IPS-20b (cell line): ENCODE results near the gene CCDC167.
A peak's percentile ranks its signal among the peaks of the same experiment; 100 is the strongest.

Source experiments
- H3K27ac ChIP-seq: one replicate; pipeline ENCODE4 v1.5.1; 2013; ENCODE audit warnings: low read length
- H3K27me3 ChIP-seq: 2 replicates; pipeline ENCODE4 v1.6.1; 2013; ENCODE audit warnings: mild to moderate bottlenecking, low read length, inconsistent platforms; ENCODE audit not compliant: insufficient read depth
- H3K36me3 ChIP-seq: 2 replicates; pipeline ENCODE4 v1.6.1; 2013; ENCODE audit warnings: low read depth, mild to moderate bottlenecking, inconsistent platforms, low read length, moderate library complexity; ENCODE audit not compliant: insufficient read depth
- H3K4me1 ChIP-seq: 2 replicates; pipeline ENCODE4 v1.6.1; 2013; ENCODE audit warnings: mild to moderate bottlenecking, control low read depth, inconsistent platforms, low read length, moderate library complexity; ENCODE audit not compliant: insufficient read depth
- H3K4me3 ChIP-seq: 2 replicates; pipeline ENCODE4 v1.5.1; 2013; ENCODE audit warnings: mild to moderate bottlenecking, low read length, inconsistent platforms
- H3K9ac ChIP-seq: 2 replicates; pipeline ENCODE4 v1.6.1; 2013; ENCODE audit warnings: low read depth, mild to moderate bottlenecking, inconsistent platforms, low read length, moderate library complexity
- H3K9me3 ChIP-seq: 2 replicates; pipeline ENCODE4 v1.6.1; 2013; ENCODE audit warnings: mild to moderate bottlenecking, low read depth, low read length, inconsistent platforms; ENCODE audit not compliant: insufficient read depth

Gene CCDC167

GRCh38 chr6:37477656-37478435 is 21.8 kb downstream of the CCDC167 start:
- Histone ChIP-seq H3K4me3 (no peak overlapping the region), H3K27me3 (no peaks in the 10 kb centered on the region), H3K4me1 (peaks cover 12% of the 10 kb centered on the region; the same call in 1 of the 2 replicates), H3K9me3 (no peaks in the 10 kb centered on the region), H3K9ac (no peak overlapping the region), H3K27ac (no peak overlapping the region), H3K36me3 (peaks cover 83% of the 10 kb centered on the region)

DNA sequence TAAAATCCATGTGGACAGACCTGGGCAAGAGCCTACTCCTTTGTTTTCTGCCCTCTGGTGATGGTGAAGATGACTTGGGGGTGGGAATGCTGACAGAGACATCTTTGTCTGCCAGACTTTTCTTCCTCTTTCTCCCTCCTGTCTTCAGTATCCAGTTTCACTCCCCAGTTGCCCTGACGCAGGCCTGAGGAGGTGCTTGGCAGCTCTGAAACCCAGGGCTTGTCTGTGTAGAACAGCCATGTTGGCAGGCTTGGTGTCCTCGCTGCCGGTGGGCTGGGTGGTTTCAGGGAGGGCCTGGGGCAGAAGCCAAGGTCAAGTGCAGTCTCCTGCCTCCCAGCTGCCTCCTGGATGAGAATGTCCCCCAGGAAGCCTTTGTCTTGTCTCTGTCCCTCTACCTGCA is 22.5 kb downstream of the CCDC167 start:
- no peaks in the 10 kb centered on the region for H3K9me3 ChIP-seq
- H3K4me3 ChIP-seq, result no peak overlapping the region
- peaks cover 83% of the 10 kb centered on the region for H3K36me3 ChIP-seq
- H3K27me3 ChIP-seq, result no peaks in the 10 kb centered on the region
- H3K4me1 ChIP-seq, result peaks cover 12% of the 10 kb centered on the region; the same call in 1 of the 2 replicates
- no peak overlapping the region for H3K27ac ChIP-seq
- H3K9ac ChIP-seq, result no peak overlapping the region

GRCh38 chr6:37474316-37474715 is 25.4 kb downstream of the CCDC167 start:
- no peak overlapping the region for H3K27ac ChIP-seq
- H3K9ac ChIP-seq, result no peak overlapping the region
- no peak overlapping the region for H3K4me3 ChIP-seq
- H3K4me1 ChIP-seq, result no peaks in the 10 kb centered on the region
- H3K9me3 ChIP-seq, result no peaks in the 10 kb centered on the region
- H3K27me3 ChIP-seq, result no peaks in the 10 kb centered on the region
- peaks cover 85% of the 10 kb centered on the region for H3K36me3 ChIP-seq

- no peak overlapping the region for H3K9ac ChIP-seq
- H3K27me3 ChIP-seq, result no peaks in the 10 kb centered on the region
- no peaks in the 10 kb centered on the region for H3K9me3 ChIP-seq
- H3K4me1 ChIP-seq, result no peaks in the 10 kb centered on the region
- peaks cover 78% of the 10 kb centered on the region for H3K36me3 ChIP-seq
- H3K4me3 ChIP-seq, result no peak overlapping the region
- no peak overlapping the region for H3K27ac ChIP-seq
Observed at GRCh38 chr6:37473364-37474095, 26.2 kb downstream of the CCDC167 start.

- no peak overlapping the region for H3K9ac ChIP-seq
Observed at GRCh38 chr6:37467718-37468117, 32.0 kb downstream of the CCDC167 start.

GRCh38 chr6:37463110-37463509 is 36.6 kb downstream of the CCDC167 start:
- Histone ChIP-seq H3K36me3 (peaks cover 56% of the 10 kb centered on the region), H3K9ac (no peak overlapping the region), H3K4me1 (peaks cover 5% of the 10 kb centered on the region; the same call in 1 of the 2 replicates), H3K27ac (no peak overlapping the region), H3K27me3 (no peaks in the 10 kb centered on the region), H3K9me3 (no peaks in the 10 kb centered on the region), H3K4me3 (no peak overlapping the region)

More at GRCh38 chr6:37467718-37468117, 32.0 kb downstream of the CCDC167 start:
- Histone ChIP-seq H3K27ac (no peak overlapping the region), H3K4me1 (no peaks in the 10 kb centered on the region), H3K27me3 (no peaks in the 10 kb centered on the region), H3K9me3 (no peaks in the 10 kb centered on the region), H3K4me3 (no peak overlapping the region), H3K36me3 (peaks cover 31% of the 10 kb centered on the region)

- Histone ChIP-seq H3K9ac (no peak overlapping the region), H3K27me3 (no peaks in the 10 kb centered on the region), H3K4me3 (no peak overlapping the region), H3K27ac (peak overlapping the region; percentile 25), H3K9me3 (no peaks in the 10 kb centered on the region), H3K4me1 (peaks cover 5% of the 10 kb centered on the region; the same call in 1 of the 2 replicates), H3K36me3 (peaks cover 63% of the 10 kb centered on the region)
Observed at GRCh38 chr6:37460805-37461204, 38.9 kb downstream of the CCDC167 start.

GRCh38 chr6:37459981-37460800 is 39.5 kb downstream of the CCDC167 start:
- Histone ChIP-seq H3K36me3 (peaks cover 69% of the 10 kb centered on the region), H3K4me1 (peaks cover 5% of the 10 kb centered on the region; the same call in 1 of the 2 replicates), H3K27ac (no peak overlapping the region), H3K4me3 (no peak overlapping the region), H3K9me3 (no peaks in the 10 kb centered on the region), H3K27me3 (no peaks in the 10 kb centered on the region), H3K9ac (no peak overlapping the region)

- peaks cover 78% of the 10 kb centered on the region for H3K36me3 ChIP-seq
- H3K9ac ChIP-seq, result no peak overlapping the region
- H3K4me1 ChIP-seq, result peaks cover 5% of the 10 kb centered on the region; the same call in 1 of the 2 replicates
- no peaks in the 10 kb centered on the region for H3K27me3 ChIP-seq
- no peak overlapping the region for H3K27ac ChIP-seq
- no peak overlapping the region for H3K4me3 ChIP-seq
- no peaks in the 10 kb centered on the region for H3K9me3 ChIP-seq
Observed at GRCh38 chr6:37456816-37457560, 42.7 kb downstream of the CCDC167 start.

- H3K4me1 ChIP-seq, result peaks cover 5% of the 10 kb centered on the region; the same call in 1 of the 2 replicates
- H3K9me3 ChIP-seq, result no peaks in the 10 kb centered on the region
- no peaks in the 10 kb centered on the region for H3K27me3 ChIP-seq
- no peak overlapping the region for H3K9ac ChIP-seq
- peaks cover 78% of the 10 kb centered on the region for H3K36me3 ChIP-seq
- H3K27ac ChIP-seq, result no peak overlapping the region
- no peak overlapping the region for H3K4me3 ChIP-seq
Observed at GRCh38 chr6:37456126-37456525, 43.6 kb downstream of the CCDC167 start.
